ENCODE measurements around the gene SLC27A5.
A peak's percentile ranks its signal among the peaks of the same experiment; 100 is the strongest.

DNA sequence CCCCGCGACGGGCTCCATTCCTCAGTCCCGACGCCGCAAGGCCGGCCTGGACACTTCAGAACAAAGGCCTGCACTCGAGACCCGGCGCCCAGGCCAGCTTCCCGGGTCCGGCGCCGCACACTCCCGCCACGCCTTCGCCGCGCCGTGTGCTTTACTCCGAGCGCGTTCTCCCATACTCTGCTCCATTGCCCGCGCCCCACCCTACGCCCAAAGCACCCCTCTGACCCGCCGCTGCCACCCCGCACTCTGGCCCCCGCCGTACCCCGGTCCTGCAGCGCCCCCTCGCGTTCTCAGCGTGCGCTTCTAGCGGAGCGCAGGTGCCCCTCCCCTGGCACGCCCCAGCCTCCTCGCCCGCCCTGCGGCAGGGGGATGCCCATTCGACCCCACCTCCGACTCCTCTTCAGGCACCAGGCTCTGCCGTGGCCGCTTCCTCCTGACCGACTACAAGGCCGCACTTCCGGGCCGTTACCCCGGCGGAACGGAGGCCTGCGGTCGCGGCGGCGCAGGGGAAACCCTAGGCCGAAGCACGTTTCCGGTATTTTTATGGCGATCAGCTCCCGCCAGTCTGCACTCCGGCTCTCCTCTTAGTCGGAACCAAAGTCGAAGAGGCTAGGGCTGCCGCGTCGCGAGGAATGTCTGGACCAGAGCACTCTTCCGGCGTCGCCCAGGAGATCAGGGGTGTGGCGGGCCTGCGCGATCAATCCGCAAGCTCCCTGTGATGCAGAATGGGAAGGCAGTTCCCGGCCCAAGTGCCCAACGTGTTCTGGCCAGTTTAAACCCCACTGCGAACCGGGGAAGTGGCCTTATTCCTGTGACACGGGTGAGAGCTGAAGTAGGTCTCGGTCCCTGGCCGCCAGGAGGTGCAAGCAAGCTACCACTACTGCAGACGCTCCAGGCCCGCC, 7.8 kb upstream of the SLC27A5 start, which contains the start of gene ZBTB45:
- peak in 1 of 2 donors; percentile 42 for TF ChIP-seq POLR2A (IDR thresholded peaks at IDR 0.05)
- TF ChIP-seq, protein P1, sequence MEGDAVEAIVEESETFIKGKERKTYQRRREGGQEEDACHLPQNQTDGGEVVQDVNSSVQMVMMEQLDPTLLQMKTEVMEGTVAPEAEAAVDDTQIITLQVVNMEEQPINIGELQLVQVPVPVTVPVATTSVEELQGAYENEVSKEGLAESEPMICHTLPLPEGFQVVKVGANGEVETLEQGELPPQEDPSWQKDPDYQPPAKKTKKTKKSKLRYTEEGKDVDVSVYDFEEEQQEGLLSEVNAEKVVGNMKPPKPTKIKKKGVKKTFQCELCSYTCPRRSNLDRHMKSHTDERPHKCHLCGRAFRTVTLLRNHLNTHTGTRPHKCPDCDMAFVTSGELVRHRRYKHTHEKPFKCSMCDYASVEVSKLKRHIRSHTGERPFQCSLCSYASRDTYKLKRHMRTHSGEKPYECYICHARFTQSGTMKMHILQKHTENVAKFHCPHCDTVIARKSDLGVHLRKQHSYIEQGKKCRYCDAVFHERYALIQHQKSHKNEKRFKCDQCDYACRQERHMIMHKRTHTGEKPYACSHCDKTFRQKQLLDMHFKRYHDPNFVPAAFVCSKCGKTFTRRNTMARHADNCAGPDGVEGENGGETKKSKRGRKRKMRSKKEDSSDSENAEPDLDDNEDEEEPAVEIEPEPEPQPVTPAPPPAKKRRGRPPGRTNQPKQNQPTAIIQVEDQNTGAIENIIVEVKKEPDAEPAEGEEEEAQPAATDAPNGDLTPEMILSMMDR (IDR thresholded peaks at IDR 0.05) = peak; percentile 36 to 78 (median 56)

Data from heart left ventricle (tissue), 13 donors.